RPMI8226 (cell line): ENCODE measurements around the gene OR2M4.
"Not testable (repeated sequence)": the region's sequence is repeated elsewhere in the genome, so short reads cannot be mapped to it uniquely, and the experiment has no call there.

Source experiments
- DNase-seq: peaks from one replicate; pipeline ENCODE4 v3.0.0-alpha.2; 2015

OR2M4 gene, protein sequence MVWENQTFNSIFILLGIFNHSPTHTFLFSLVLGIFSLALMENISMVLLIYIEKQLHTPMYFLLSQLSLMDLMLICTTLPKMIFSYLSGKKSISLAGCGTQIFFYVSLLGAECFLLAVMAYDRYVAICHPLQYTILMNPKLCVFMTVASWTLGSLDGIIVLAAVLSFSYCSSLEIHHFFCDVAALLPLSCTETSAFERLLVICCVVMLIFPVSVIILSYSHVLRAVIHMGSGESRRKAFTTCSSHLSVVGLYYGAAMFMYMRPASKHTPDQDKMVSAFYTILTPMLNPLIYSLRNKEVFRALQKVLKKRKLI

DNA sequence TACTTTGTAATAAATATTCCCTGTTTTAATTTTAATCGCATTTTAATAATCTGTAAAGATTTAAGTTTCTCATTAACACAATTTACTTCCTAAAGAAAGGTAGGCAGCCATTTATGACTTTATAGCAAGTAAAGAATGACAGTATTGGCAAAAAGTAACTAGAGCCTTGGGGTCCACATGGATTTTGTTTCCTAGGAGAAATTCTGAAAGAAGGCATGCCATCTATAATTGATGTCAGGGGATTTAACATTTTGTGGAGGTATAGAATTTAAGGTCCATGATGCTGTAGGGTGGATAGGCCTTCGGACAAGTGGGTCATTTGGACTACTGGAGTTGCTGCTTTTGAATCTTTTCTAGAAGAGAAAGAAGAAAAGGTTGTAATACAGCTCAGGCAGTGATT lies at the start of gene OR2M4:
TSS of gene OR2M4 (plus strand) at position 301 of the 400 bp plus-strand sequence. CDS start 7,512 bp downstream, outside the sequence.
- DNase-seq = no peak

DNA sequence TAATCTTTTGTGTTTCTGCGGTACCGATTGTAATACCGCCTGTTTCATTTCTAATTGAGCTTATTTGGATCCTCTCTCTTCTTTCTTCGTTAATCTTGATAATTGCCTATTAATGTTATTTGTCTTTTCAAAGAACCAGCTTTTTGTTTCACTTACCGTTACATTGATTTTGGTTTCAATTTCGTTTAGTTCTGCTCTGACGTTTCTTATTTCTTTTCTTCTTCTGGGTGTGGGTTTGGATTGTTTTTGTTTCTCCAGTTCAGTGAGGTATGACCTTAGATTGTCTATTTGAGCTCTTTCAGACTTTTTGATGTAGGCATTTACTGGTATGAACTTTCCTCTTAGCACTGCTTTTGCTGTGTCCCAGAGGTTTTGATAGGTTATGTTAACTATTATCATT lies 47.2 kb upstream of the OR2M4 start:
- DNase-seq = peak; percentile 21

DNA sequence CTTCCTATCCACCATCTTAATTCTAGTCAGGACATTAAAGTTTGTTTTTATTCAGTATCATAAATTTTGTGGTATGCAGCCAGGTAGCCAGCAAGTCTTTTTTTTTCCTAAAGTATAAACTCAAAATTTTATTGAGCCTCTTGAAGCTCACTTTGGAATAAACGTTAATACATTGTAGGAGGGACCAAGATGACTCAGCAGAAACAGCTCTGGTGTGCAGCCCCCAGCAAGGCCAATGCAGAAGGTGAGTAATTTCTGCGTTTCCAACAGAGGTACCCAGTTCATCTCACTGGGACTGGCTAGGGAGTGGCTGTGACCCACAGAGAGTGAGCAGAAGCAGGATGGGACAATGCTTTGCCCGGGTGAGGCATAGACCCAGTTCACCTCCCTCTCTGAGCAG lies 43.9 kb upstream of the OR2M4 start:
- no peak for DNase-seq

DNA sequence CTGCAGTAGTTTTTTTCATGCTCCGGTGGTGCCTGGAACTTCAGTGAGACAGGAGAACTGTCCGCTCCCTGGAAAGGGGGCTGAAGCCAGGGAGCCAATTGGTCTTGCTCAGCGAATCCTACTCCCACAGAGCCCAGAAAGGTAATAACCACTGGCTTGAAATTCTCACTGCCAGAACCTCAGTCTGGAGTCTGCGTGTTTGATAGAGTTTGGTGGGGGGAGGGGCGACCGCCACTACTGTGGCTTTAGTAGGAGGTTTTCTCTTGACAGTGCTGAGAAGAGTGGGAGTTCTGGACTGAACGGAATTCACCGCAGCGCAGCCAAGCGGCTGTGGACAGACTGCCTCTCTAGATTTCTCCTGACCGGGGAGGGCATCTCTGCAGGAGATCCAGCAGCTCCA lies 42.2 kb upstream of the OR2M4 start:
- DNase-seq = peak; percentile 14

DNA sequence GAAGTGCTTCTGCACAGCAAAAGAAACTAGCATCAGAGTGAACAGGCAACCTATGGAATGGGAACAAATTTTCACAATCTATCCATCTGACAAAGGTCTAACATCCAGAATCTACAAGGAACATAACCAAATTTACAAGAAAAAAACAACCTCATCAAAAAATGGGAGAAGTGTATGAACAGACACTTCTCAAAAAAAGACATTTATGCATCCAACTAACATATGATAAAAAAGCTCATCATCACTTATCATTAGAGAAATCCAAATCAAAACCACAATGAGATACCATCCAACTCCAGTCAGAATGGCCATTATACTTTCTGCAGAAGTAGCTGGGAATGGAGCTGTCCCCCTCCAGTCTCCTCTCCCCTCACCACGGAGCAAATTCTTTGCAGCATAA lies 37.1 kb upstream of the OR2M4 start:
- no peak for DNase-seq

DNA sequence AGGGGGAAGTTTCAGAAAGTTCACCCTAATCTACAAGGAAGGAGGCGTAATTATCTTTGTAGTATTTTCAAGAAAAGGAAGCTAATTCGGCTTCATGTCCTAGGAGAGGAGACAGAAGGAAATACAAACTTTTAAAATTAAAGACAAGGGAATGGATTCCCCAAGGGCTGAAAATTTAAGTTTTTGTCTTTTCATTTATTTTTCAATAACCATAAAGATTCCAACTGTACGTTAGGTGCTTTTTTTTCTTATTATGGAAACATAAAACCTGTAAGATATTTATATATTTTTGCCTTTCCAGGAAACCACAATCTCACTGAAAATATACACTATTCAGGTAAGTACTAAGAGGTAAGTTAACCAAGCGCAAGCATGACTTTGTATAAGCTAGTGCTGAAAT lies 34.3 kb upstream of the OR2M4 start, which contains the start of gene OR2M3:
TSS of gene OR2M3 (plus strand) at position 301 of the 400 bp plus-strand sequence. CDS start 5,803 bp downstream, outside the sequence.
- no peak for DNase-seq

DNA sequence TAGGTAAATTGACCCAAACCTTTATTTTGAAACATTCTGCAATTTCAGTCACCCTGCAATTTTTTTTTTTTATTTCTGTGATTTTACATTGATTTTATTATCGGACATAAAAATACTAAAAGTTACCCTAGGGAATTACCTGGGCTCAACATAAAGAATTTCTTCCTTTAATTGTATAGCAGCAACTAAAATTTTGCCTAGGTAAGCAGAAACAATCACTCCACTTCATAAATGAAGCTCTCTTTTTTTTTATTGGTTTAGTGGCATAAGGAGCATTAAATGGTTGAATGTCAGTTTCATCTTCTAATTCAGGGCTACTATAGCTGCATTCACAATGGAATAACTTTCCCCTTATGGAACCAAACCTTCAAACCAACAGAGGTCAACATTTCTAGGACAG lies 15.3 kb upstream of the OR2M4 start:
- DNase-seq = no peak

DNA sequence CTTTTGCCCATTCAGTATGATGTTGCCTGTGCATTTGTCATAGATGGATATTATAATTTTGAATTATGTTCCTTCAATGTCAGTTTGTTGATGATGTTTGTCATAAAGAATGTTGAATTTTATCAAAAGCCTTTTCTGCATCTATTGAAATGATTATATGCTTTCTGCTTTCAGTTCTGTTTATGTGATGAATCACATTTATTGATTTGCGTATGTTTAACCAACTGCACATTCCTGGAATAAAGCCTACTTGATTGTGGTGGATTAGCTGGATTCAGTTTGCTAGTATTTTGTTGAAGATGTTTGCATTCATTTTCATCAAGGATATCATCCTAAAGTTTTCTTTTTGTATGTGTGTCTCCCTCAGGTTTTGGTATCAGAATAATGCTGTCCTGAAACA lies 5.7 kb upstream of the OR2M4 start:
- DNase-seq = no peak

DNA sequence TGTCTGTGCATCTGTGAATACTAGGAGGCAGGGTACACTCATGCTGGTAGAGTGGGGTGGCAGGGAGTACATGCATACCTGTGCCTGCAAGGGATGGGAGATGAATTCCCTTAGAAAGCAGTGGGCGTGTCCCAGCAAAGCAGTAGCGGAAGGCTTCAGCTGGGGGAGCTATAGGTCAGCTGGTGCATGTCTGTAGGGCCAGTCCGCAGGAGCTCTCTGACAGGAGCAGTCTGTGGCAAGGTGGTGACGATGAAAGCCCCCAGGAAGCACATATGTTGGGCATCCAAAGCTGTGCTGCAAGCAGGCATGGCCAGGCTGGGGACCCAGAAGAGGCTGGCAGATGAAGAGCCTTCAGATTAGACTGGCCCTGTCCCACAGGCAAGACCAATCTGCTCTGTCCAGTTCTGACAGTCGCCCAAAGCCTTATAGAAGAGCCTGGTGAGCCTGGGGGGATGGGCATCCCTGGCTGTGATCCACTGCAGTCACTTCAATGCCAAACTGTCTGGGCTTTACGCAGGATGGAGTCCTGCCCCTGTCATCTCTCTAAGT lies 1.8 kb upstream of the OR2M4 start:
- DNase-seq = no peak

DNA sequence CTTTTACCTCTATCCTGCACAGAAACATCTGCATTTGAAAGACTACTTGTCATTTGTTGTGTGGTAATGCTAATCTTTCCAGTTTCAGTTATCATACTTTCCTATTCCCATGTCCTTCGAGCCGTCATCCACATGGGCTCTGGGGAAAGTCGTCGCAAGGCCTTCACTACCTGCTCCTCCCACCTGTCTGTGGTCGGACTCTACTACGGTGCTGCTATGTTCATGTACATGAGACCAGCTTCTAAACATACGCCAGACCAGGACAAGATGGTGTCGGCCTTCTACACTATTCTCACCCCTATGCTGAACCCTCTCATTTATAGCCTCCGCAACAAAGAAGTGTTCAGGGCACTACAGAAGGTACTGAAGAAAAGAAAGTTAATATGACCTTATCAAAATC lies 8.3 kb downstream of the OR2M4 start:
- DNase-seq = no peak

DNA sequence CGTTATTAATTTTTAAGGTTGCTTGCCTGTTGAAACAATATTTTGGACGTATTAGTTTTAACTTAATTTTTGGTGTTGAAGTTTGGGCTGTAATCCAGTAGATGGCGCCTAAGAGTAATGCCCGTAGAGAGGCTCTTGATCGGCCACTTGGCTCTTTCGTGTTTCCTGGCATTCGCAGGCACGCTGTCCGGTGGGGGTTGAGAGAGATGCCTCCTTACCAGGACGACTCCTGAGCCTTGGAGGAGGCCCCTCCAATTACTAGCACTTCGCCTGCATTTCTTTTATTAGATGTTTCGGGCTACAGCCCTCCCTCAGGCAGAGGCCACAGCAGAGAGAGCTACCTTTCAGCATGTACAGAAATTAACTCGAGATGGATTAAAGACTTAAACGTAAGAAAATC lies 12.0 kb downstream of the OR2M4 start:
- DNase-seq = peak; percentile 70

DNA sequence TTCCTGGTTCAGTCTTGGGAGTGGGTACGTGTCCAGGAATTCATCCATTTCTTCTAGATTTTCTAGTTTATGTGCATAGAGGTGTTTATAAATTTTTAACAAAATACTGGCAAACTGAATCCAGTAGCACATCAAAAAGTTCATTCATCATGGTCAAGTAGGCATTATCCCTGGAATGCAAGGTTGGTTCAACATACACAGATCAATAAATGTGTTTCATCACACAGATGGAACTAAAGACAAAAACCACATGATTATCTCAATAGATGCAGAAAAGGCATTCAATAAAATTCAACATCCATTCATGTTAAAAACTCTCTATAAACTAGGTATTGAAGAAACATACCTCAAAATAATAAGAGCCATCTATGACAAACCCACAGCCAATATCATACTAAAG lies 28.1 kb downstream of the OR2M4 start:
- not testable (repeated sequence) for DNase-seq

DNA sequence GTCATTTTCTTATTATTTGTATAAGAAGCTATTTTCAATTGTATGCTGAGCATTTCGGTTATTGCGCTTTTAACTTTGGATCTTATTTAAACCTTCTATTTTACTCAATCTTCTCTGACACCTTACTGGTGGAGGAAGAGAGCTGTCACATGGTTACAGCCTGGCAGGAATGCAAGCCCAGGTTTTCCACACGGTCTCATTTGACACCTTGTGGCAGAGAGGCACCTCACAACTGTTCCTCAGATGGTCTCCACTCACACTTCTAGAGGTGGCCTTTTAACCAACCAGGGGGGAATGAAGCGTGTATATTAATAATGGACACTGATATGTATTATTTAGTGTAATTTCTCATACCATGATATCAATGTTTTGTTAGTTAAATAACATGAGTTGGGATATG lies 37.0 kb downstream of the OR2M4 start:
- no peak for DNase-seq

DNA sequence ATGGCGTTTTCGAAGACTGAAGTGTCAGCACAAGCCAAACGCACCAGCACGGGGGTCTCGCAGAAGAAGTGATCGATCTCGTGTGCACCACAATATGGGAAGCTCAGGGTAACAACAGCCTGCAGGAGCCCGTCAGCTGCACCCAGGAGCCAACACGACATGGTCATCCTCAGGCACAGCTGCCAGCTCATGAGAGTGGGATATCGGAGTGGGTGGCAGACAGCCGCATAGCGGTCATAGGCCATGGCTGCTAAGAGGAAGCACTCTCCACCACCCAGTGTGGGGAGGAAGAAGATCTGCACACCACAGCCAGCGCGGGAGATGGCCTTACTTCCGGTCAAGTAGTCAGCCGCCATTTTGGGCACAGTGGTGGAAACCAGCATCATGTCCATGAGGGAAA lies 42.0 kb downstream of the OR2M4 start:
- DNase-seq = not testable (repeated sequence)

DNA sequence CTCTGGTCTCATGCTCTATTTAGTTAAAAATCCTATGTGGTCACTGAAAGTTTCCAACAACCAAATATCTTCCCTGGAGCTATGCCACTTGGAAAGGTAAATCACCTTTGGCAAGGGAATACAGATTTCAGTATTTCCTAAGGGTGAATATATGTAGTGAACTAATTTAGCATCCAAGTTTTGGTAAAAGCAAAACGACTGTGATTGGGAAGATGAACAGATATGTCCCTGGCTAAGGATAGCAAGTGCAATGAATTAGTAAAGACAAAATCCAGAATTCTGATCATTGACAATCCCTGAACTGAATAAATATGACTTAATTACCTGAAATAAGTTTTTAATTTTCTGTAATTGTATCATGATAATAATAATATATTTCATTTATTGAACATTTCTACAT lies 46.7 kb downstream of the OR2M4 start, which contains the start of gene OR2T33:
TSS of gene OR2T33 (minus strand) at position 101 of the 400 bp plus-strand sequence. CDS start 4,162 bp downstream, outside the sequence.
- no peak for DNase-seq

DNA sequence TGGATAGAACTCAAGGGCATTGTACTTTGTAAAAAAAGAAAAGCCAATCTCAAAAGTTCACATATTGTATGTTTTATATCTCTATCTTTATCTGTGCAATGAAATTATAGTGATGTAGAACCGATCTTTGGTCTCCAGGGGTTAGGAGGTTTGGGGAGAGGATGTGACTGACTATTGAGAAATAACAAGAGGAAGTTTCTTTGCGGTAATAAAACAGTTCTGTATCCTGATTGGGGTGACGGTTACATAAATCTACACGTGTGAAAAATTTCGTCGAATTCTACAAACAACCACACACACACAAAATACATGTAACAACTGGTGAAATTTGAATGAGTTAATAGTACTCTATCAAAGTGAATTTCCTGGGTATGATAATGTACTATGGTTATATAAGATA lies 57.2 kb downstream of the OR2M4 start:
- DNase-seq = no peak
